Endodermal cell (in vitro differentiated cells): ENCODE measurements around the gene HEYL. TPM values are rescaled to one million over a fixed set of nuclear protein-coding genes. Genes with fewer than 3 reads are reported as not detected.

ENCODE experiments used
- DNase-seq: peaks from one replicate; pipeline ENCODE4 v3.0.0-alpha.2; 2017
- H3K27ac ChIP-seq: 2 replicates; pipeline ENCODE4 v1.5.1; 2013; ENCODE audit warnings: mild to moderate bottlenecking, low read depth, low read length, moderate library complexity
- H3K27me3 ChIP-seq: 2 replicates; pipeline ENCODE4 v1.6.1; 2013; ENCODE audit warnings: mild to moderate bottlenecking, low read length, moderate library complexity; ENCODE audit not compliant: insufficient read depth, control insufficient read depth, poor library complexity, severe bottlenecking
- H3K36me3 ChIP-seq: 2 replicates; pipeline ENCODE4 v1.7.0; 2013; ENCODE audit warnings: mild to moderate bottlenecking, low read length, moderate library complexity; ENCODE audit not compliant: control insufficient read depth, insufficient read depth
- H3K4me1 ChIP-seq: one replicate; pipeline ENCODE4 v1.7.0; 2013; ENCODE audit warnings: low read length; ENCODE audit not compliant: control insufficient read depth, insufficient read depth
- H3K4me3 ChIP-seq: 2 replicates; pipeline ENCODE4 v1.5.1; 2013; ENCODE audit warnings: mild to moderate bottlenecking, low read length, moderate library complexity
- H3K9ac ChIP-seq: 2 replicates; pipeline ENCODE4 v1.6.1; 2013; ENCODE audit warnings: mild to moderate bottlenecking, low read length, moderate library complexity; ENCODE audit not compliant: poor library complexity, severe bottlenecking; ENCODE audit errors: extremely low read depth
- H3K9me3 ChIP-seq: 2 replicates; pipeline ENCODE4 v1.6.1; 2013; ENCODE audit warnings: mild to moderate bottlenecking, low read length, moderate library complexity; ENCODE audit not compliant: control insufficient read depth
- H3K27ac Mint-ChIP-seq: 2 replicates; pipeline ENCODE4 v1.8.0; 2020; ENCODE audit warnings: mixed read lengths
- H3K27me3 Mint-ChIP-seq: 2 replicates; pipeline ENCODE4 v1.8.0; 2021; ENCODE audit warnings: mild to moderate bottlenecking, mixed read lengths; ENCODE audit not compliant: insufficient read depth
- H3K36me3 Mint-ChIP-seq: 2 replicates; pipeline ENCODE4 v1.8.0; 2020; ENCODE audit warnings: low read depth, mixed read lengths
- H3K4me1 Mint-ChIP-seq: 2 replicates; pipeline ENCODE4 v1.8.0; 2020; ENCODE audit warnings: mixed read lengths
- H3K4me3 Mint-ChIP-seq: 2 replicates; pipeline ENCODE4 v1.8.0; 2020; ENCODE audit warnings: mild to moderate bottlenecking, moderate library complexity, mixed read lengths
- H3K9me3 Mint-ChIP-seq: 2 replicates; pipeline ENCODE4 v1.8.0; 2020; ENCODE audit warnings: mild to moderate bottlenecking, mixed read lengths
- WGBS, 2 experiments: methylation state at CpG; one replicate each; pipeline versions ENCODE4 v1.1.5 to v1.1.7; 2013; ENCODE audit warnings: missing lambda C conversion rate in 2 of 2, mixed read lengths in 1 of 2; ENCODE audit not compliant: insufficient coverage in 1 of 2, insufficient read length in 1 of 2; 5-methylcytosine and 5-hydroxymethylcytosine counted together
- total RNA-seq, 2 donors: library from RNA; stranded (reverse); fragmentation: NEBNext Ultra II Directional in 1 of 2; extraction: Animal tissue kit (Norgen Biotek cat#: 25700) in 1 of 2; gene quantifications; 2 replicates in 1 of 2; 3 replicates in 1 of 2; pipeline ENCODE4 v1.2.1, GENCODE V29; 2021
- TF ChIP-seq, protein P1 (sequence below): fragments of 200-600 bp; sonication (generic); conservative IDR thresholded peaks from 2 replicates; pipeline ENCODE4 v1.5.0; 2021; ENCODE audit warnings: antibody characterized with exemption, mild to moderate bottlenecking

The HEYL gene
- total RNA-seq, 2 donors from 2014 or later: 1.2 to 1.5 TPM

DNA sequence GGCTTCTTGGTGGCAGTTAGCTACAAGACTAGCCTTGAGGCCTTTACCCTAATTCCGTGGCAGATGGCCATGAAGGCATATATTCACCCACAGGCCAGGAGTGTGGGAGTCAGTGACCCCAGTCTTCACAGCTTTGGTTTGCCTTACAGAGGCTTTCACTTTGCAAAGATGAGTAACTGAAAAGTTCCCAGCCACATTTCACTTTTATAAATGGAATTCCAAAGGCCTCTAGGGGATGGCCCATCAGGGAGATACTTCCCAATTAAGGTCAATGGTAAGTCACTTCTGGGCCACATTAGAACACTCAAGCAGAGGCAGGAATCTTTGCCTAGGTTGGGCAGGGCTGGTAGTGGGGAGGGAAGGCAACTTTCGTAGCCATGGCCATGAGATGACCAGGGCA lies 13.1 kb upstream of the HEYL start:
- Mint-ChIP-seq H3K4me3 (no peak overlapping the region), H3K36me3 (no peaks in the 10 kb centered on the region), H3K27ac (no peak overlapping the region), H3K9me3 (no peaks in the 10 kb centered on the region), H3K27me3 (peaks cover 90% of the 10 kb centered on the region), H3K4me1 (no peaks in the 10 kb centered on the region)
- no peaks in the 10 kb centered on the region for H3K36me3 ChIP-seq
- H3K4me3 ChIP-seq: no peak overlapping the region
- no peaks in the 10 kb centered on the region for H3K4me1 ChIP-seq
- 86 to 100% methylated on average over 1 to 2 of the region's 2 CpGs for WGBS, 2 experiments
- TF ChIP-seq, protein P1, sequence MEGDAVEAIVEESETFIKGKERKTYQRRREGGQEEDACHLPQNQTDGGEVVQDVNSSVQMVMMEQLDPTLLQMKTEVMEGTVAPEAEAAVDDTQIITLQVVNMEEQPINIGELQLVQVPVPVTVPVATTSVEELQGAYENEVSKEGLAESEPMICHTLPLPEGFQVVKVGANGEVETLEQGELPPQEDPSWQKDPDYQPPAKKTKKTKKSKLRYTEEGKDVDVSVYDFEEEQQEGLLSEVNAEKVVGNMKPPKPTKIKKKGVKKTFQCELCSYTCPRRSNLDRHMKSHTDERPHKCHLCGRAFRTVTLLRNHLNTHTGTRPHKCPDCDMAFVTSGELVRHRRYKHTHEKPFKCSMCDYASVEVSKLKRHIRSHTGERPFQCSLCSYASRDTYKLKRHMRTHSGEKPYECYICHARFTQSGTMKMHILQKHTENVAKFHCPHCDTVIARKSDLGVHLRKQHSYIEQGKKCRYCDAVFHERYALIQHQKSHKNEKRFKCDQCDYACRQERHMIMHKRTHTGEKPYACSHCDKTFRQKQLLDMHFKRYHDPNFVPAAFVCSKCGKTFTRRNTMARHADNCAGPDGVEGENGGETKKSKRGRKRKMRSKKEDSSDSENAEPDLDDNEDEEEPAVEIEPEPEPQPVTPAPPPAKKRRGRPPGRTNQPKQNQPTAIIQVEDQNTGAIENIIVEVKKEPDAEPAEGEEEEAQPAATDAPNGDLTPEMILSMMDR: no peak
- H3K27me3 ChIP-seq: peaks cover 68% of the 10 kb centered on the region
- H3K9ac ChIP-seq: no peak overlapping the region
- DNase-seq: no peak
- no peaks in the 10 kb centered on the region for H3K9me3 ChIP-seq
- H3K27ac ChIP-seq: no peak overlapping the region

DNA sequence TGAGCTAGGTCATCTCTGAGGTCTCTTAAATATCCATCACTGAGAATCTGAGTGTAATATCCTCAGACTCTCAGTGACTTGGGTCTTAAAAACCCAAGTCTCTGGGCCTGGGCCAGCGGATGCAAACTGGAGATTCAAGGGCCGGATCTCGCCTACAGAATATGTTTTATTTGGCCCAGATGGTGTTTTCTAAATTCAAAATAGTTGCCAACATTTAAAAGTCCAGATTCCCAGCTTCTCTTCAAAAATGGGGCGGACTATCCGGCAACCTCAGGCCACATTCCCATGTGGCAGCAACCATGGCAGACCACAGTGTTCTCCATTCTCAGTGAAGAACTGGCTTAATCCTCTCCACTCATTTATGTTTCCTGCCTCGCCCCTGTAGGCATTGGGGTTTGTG lies 12.7 kb upstream of the HEYL start:
- Mint-ChIP-seq H3K36me3 (no peaks in the 10 kb centered on the region), H3K9me3 (no peaks in the 10 kb centered on the region), H3K27me3 (peaks cover 90% of the 10 kb centered on the region), H3K27ac (no peak overlapping the region), H3K4me1 (no peaks in the 10 kb centered on the region), H3K4me3 (no peak overlapping the region)
- TF ChIP-seq, protein P1: no peak
- no peak for DNase-seq
- no peaks in the 10 kb centered on the region for H3K4me1 ChIP-seq
- no peak overlapping the region for H3K9ac ChIP-seq
- peaks cover 67% of the 10 kb centered on the region for H3K27me3 ChIP-seq
- WGBS, 2 experiments: 90 to 95% methylated on average over 5 to 6 of the region's 6 CpGs
- H3K9me3 ChIP-seq: no peaks in the 10 kb centered on the region
- no peaks in the 10 kb centered on the region for H3K36me3 ChIP-seq
- H3K4me3 ChIP-seq: no peak overlapping the region
- H3K27ac ChIP-seq: no peak overlapping the region

DNA sequence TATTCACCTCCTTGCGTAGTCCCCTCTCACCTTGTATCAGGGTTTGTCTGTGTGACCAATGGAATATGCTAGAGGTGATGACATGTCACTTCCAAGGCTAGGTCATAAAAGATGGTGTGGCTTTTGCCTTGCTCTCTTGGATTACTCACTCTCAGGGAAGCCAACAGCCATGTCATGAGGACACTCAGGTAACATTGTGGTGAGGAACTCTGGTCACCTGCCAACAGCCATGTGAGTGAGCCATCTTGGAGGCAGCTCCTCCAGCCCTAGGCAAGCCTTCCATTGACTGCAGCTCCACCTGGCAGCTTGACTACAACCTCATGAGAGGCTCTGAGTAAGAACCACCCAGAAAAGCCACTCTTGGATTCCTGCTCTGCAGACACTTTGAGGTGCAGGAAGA lies 11.0 kb upstream of the HEYL start:
- Histone ChIP-seq H3K36me3 (no peaks in the 10 kb centered on the region), H3K27me3 (peaks cover 55% of the 10 kb centered on the region), H3K4me1 (no peaks in the 10 kb centered on the region), H3K9ac (no peak overlapping the region), H3K9me3 (no peaks in the 10 kb centered on the region), H3K27ac (no peak overlapping the region), H3K4me3 (no peak overlapping the region)
- Mint-ChIP-seq H3K27me3 (peaks cover 80% of the 10 kb centered on the region), H3K36me3 (no peaks in the 10 kb centered on the region), H3K4me1 (peaks cover 5% of the 10 kb centered on the region), H3K9me3 (no peaks in the 10 kb centered on the region), H3K27ac (no peak overlapping the region), H3K4me3 (no peak overlapping the region)
- DNase-seq: no peak
- TF ChIP-seq, protein P1: no peak
- WGBS, 2 experiments: 100% methylated on average over 1 of the region's 1 CpG; no CpG with 5 or more reads in 1 of the 2 experiments
